Neural progenitor cell (in vitro differentiated cells): ENCODE results near the gene MAP4K2.

Experiments
- EZH2phosphoT487 ChIP-seq: fragments of 200-600 bp; sonication (generic); IDR thresholded peaks from 2 replicates; pipeline ENCODE4 v1.6.1; 2017; ENCODE audit warnings: antibody characterized with exemption
- TF ChIP-seq, protein P1 (sequence below): fragments of 200-600 bp; sonication (generic); IDR thresholded peaks from 2 replicates; pipeline ENCODE4 v1.5.1; 2017; ENCODE audit warnings: antibody characterized with exemption, mild to moderate bottlenecking

DNA sequence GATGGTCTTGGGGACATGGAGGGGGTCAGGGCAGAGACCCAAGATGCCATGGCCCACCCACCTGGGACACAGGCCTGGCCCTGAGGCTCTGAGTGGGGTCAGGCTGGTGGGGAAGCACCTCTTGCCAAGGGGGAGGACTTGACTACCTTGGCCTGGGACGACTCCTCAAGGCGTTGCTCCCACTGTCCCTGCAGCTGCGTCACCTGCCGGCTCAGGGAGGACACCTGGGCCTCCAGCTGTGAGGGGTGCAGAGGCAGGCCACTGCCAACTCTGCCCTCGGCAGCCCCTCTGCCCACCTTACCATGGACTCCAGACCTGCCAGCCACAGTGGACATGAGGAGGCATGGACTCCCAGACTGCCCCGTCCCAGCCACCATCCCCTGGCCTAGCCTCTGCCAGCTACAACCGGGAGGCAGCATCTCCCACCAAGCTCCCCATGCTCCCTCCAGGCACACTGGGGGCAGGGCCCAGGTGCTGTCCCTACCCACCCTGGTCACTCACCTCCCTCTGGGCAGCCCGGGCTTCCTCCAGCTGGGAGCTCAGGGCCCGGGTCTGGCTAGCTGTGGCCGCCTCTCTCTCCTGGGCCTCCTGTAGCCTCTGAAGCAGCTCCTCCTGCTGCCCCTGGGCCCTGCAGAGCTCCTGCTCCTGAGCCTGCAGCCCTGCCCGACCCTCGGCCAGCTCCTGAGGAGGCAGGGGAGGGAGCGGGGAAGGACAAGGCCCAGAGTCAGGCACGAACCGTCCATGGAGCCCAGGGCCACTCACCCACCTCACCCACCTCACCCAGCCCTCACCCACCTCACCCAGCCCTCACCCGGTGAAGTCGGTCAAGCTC is 32.8 kb upstream of the MAP4K2 start:
- no peak for TF ChIP-seq EZH2phosphoT487
- TF ChIP-seq, protein P1, sequence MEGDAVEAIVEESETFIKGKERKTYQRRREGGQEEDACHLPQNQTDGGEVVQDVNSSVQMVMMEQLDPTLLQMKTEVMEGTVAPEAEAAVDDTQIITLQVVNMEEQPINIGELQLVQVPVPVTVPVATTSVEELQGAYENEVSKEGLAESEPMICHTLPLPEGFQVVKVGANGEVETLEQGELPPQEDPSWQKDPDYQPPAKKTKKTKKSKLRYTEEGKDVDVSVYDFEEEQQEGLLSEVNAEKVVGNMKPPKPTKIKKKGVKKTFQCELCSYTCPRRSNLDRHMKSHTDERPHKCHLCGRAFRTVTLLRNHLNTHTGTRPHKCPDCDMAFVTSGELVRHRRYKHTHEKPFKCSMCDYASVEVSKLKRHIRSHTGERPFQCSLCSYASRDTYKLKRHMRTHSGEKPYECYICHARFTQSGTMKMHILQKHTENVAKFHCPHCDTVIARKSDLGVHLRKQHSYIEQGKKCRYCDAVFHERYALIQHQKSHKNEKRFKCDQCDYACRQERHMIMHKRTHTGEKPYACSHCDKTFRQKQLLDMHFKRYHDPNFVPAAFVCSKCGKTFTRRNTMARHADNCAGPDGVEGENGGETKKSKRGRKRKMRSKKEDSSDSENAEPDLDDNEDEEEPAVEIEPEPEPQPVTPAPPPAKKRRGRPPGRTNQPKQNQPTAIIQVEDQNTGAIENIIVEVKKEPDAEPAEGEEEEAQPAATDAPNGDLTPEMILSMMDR, result no peak
